HG03196 (cell line): ENCODE results near the gene MFSD12.

ENCODE experiments used
- ATAC-seq: cut with Tn5 transposase; IDR thresholded peaks from one replicate; pipeline ENCODE4 v1.9.1; 2021; ENCODE audit not compliant: unreplicated experiment

Gene MFSD12

DNA sequence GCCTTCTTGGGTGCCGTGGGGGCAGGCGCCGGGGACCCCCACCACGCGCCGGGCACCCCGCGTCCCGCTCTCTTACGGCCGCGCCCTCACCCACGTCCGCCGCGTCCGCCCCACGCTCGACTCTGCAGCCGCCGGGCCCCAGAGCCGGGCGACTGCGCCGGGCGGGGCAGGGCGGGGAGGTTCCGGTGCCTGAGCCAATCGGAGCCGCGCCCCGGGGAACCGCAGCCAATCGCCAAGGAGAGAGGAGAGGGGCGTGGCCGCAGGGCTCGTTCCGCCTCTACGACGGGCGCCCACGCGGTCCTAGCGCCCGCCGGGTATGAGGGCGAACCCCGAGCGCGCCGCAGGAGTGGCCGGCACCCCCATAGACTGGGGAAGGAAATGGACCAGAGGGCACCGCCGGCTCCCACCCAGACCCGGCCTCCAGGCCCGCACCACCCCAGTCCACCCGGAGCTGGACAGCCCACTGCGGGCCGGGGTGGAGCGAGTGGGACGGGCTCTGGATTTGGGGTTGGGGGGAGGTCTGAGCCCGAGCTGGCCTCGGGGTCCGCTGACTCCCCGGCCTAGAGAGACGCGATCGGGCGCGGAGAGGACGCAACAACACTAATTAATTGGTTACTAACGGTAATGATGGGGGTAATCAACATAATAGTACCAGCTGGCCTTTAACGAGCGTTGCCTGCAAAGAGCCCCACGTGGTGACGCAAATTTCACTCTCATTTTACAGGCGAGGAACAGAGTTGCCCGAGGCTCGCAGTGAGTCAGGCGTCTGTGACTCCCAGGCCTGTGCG, at the start of gene MFSD12:
Gene MFSD12 (minus strand): TSS at position 126 of the 788 bp plus-strand sequence. CDS start 183 bp downstream, outside the sequence.
- peak; percentile 72 for ATAC-seq

DNA sequence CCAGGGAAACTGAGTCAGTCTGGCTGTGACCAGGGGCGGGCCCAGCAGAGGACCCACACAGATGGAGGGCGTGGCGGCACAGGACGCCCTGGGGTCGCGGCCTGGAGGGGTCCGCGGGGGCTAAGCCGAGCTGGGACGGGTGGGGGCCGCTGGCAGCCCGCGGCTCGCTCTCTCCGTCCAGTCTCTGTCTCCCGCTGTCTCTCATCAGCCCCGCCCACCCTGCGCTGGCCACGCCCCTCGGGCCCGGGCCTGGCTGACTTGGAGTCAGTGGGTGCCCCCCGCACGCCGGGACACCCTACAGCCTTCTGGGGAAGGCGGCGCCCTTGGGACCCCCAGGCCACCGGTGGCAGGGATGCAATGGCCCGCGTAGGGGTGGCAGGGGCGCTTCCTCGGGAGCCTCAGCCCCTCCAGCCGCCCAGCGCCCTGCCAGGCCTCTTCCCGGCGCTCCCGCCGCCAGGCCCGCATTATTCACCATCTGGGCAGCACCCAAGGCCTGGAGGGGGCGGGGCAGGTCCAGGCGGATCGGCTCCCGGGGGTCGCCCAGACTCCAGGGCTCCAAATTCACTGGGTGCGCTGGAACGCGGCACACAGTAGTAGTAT, 49.4 kb upstream of the MFSD12 start, which contains the start of gene TBXA2R:
Gene TBXA2R (minus strand): TSS at position 186 of the 600 bp plus-strand sequence. CDS start 6,241 bp downstream, outside the sequence.
- ATAC-seq, result no peak

DNA sequence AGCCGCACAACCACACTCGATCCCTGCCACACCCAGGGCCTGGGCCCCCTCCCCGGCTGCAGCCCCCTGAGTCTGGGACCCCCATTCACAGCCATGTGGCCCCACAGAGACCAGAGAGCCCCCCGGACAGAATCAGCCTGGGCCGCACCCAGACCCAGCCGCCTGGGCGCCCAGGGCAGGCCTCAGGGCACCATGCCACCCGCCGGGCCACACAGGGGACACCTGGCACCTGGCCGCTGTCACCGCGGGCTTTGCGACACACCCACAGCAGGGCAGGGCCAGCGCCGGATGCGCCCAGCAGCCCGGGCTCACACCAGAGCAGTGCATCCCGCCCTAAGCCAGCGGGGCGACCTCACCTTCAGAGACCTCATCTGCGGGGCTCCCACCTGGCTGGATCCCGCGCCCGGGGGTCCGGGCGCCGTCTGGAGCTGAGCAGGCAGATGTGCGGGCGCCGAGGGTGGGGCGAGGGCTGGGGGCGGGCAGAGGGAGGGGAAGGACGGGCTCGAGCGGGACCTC, 48.8 kb upstream of the MFSD12 start:
- ATAC-seq, result no peak

DNA sequence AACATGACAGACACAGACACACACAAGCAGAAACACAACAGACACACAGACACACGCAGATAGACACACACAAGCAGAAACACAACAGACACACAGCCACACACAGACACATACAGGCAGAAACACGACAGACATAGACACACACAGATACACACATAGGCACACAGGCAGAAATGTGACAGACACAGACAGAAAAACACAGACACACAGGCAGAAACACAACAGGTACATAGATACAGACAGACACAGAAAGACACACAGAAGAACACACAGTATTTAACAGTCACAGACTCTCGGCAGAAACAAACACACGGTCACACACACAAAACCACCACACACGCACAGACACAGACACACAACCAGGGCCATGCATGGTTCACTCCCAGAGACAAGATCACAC, 48.4 kb upstream of the MFSD12 start:
- ATAC-seq, result no peak

DNA sequence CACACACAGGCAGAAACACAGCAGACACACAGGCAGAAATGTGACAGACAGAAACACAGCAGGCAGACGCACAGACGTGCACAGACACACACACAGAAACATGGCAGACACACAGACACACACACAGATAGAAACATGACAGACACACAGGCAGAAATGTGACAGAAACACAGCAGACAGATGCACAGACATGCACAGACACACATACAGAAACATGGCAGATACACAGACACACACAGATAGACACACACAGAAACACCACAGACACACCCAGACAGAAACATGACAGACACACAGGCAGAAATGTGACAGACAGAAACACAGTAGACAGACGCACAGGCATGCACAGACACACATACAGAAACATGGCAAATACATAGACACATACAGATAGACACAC, 48.0 kb upstream of the MFSD12 start:
- no peak for ATAC-seq

DNA sequence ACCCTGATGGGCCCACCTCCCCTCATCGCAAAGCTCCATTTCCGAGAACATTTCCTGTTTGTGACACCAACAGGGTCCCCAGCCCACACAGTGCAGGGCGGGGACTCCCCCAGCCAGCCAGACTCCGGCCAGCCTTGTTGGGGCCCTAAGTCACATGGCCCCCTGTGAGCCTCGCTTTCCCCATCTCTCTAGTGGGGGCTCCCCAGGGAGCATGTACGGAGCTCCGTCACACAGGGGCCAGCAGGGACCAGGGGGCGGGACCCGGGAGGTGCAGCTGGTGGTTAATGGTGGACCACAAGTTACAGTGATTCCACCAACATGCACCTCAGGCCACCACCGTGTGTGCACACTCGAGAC, 47.6 kb upstream of the MFSD12 start:
- ATAC-seq, result no peak

DNA sequence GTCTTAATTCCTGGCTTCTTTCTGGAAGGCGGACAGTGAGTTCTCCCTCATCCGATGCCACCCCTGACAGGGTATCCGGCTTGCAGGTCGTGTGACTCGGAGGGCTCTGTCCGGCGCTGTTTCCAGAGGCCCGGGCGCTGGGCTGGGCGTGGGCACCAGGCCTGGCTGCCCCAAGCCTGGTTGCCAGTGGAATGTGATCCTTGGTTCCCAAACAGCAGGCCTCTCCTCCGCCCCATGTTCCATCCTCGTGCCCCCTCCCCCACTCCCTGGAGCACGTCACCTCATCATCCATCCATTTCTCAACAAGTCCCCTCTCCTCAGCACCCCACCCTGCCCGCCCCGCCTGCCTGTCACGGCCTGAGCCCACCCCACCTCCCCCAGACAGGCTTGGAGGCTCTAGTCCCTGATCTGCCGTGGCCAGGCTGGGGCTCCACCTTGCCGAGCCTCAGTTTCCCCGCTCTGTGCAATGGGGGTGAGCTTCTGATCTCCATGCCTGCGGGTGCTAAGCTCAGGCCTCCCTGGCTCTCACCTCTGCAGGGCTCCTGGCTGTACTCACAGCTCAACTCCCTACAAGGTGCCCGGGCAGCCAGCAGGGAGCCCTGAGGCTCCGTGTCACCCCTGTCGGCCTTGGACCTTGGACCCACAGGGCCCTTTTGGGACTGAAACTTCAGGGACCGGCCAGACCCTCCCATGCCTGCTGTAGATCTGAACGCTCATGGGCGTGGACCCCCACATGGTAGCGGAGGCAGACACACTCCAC, 47.0 kb upstream of the MFSD12 start:
- ATAC-seq, result no peak

DNA sequence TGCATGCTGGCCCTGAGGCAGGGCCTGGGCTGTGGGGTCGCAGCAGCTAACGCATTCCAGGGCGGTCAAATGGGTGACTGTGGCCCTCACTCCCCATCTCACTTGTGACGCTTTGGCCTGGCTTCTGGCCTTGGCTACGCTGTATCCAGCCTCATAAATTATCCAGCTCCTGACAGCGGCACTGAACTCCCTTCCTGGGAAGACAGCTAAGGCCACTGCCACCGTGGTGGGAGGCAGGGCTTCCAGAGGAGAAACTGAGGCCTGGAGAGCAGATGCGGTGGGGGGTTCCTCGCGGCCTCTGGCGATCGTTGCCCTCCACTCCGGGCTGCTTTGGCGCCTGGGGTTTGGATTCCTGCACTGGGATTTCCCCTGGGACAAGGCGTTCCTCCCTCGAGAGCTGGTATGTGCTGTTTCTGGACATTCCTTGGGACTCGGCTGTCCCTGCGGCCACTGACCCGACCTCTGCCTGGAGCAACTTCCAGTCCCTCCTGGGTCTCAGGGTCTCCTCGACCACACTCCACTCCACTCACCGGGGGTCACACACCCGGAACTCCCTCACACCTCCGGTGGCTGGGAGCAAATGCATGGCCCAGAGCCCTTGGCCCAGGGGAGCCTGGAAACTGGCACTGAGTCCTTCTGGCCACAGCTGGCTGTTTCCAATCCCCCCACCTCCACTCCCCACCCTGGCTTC, 45.9 kb upstream of the MFSD12 start:
- no peak for ATAC-seq

DNA sequence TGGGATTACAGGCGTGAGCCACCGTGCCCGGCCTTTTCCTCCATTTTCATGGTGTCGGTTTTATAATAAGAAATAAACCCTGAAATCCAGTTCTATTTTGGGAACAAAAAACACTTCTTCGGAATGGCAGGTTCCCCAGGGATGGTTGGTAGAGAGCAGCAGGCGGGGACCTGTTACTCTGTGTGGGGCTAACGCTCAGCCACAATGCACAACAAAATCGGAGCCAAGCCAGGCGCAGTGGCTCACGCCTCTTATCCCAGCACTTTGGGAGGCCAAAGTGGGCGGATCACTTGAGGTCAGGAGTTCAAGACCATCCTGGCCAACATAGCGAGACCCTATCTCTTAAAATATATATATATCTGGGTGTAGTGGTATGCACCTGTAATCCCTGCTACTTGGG, 43.6 kb upstream of the MFSD12 start:
- no peak for ATAC-seq

DNA sequence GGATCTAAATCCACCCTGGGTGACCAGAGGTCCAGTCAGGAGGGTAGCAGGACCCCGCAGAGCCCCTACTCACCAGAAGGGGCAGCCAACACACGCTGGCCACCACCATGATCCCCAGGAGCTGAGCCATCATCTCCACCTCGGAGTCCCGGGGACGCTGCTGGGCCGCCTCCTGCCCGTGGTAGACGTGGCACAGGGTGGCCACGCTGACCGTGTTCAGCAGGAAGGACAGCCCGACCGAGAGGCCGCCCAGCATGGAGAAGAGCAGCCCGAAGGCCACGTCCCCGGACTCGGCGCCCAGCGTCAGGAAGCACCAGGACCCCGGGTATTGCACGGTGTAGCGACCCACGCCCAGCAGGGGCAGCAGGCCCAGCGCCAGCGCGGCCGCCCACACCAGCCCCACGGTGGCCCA, 42.4 kb upstream of the MFSD12 start:
- no peak for ATAC-seq

DNA sequence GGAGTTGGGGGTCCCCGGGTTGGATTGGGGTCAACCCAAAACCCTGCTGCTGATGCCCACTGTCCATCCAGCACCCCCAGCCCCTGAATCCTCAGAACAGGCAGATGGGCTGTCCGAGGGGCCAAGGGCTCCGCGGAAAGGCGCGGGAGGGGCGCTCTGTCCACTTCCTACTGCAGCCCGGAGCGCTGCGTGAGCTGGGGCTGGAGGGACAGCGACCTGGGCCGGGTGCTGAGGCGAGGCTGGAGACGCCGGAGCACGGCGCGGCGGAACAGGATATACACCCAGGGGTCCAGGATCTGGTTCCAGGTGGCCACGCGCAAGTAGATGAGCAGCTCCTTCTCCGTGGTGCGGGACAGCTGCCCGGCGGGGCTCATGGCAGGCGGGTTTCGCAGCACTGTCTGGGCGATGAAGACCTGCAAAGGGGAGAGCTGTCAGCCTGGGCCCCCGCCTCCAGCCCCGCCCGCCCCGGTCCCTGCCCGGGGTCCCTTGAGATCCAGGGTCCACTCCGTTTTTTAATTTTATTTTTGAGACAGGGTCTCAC, 38.2 kb upstream of the MFSD12 start:
- no peak for ATAC-seq

DNA sequence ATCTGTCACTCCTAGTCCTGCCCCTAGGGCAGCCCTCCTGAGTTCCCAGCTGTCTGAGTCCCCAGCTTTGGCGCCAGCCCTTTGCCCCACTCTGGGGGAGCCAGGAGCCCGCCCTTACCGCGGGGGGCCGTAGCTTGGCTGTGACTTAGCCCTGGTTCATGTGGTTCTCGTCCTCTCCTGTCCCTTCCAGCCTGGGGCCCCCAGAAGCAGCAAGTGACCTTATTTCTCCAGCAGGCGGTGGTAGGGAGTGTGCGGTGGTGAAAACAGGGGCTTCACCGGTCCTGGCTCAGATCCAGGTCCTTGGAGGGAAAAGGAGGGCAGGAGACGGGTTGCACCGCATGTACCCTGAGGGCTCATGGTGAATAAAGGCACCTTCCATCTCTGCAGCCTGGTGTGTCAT, 35.8 kb upstream of the MFSD12 start:
- no peak for ATAC-seq

DNA sequence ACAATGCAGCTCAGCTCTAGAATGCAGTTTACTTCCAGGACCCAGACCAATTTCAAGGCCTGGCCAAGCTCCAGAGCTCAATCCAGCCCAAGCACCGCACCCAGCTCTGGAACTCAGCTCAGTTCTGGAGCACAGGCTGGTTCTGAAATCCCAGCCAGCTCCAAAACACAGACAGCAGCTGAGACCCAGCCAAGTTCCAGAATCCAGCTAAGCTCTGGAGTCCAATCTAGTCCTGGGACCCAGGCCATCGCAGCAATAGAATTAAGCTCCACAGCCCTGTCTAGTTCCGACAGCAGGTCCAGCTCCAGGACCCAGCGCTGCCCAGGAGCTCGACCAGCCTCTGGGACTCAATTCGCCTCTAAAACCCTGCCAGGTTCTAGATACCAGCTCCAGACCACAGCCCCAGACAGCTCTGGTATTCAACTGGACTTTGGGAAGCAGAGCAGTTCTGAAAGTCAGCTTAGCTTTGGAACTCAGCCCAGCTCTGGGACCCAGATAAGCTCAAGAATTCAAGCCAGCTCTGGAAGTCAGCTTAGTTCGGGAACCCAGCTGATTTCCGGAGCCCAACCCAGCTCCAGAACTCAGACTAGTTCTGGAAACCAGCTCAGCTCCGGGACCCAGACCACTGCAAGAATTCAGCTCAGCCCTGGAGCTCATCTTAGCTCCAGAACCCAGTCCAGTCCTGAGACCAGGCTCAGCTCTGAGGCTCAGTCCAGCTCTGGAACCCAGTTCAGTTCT, 34.7 kb upstream of the MFSD12 start:
- no peak for ATAC-seq

DNA sequence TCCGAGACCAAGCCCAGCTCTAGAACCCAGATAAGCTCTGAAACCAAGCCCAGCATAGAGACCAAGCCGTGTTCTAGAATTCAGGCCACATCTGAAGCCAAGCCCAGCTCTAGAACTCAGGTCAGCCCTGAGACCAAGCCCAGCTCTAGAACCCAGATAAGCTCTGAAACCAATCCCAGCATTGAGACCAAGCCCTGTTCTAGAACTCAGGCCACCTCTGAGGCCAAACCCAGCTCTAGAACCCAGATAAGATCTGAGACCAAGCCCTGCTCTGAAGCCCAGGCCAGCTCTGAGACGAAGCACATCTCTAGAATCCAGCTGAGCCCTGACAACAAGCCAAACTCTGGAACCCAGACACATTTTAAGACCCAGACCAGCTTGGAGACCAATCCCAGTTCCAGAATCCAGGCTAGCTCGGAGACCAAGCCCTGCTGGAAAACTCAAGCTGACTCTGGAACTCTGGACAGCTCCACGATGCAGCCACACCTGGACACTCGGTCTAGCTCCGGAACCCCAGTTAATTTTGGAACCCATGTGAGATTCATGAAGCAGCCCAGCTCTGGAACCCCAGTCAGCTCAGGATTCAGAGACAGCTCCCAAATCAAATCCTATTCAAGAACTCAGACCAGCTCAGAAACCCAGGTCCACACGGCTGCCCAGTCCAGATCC, 33.7 kb upstream of the MFSD12 start:
- no peak for ATAC-seq

DNA sequence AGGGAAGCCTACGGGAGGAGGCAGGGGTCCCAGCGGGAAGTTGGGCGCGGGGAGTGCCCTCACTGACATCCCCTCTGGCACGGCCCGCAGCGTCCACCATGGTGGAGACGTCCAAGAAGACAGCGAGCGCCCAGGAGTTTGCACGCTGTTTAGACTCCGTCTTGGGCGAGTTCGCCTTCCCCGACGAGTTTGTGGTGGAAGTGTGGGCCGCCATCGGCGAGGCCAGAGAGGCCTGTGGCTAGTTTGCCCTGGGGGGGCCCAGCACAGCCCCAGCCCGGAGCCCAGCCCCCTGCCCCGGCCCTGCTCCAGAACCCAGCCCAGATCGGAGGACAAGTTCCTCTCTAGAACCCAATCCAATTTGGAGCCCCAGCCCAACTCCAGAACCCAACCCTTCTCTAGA, 32.6 kb upstream of the MFSD12 start:
- no peak for ATAC-seq

DNA sequence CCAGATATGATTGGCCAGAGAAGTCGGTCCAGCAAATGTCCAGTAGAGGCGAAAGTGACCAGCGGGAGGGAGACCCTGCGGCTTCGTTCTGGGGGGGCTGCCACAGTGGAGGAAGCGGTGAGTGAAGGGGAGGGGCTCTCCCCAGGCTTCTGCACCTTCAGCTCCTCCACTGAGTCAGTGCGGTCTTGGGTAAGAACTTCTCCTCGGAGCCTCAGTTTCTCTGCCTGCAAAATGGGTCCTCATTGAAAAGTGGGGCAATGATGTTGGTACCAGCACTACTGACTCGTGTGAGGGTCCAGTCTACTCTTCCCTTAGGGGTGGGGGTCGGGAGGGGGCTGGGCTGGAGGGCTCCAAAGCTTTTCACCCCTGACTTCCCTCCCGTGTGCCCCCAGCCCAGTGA, 32.1 kb upstream of the MFSD12 start:
- no peak for ATAC-seq

DNA sequence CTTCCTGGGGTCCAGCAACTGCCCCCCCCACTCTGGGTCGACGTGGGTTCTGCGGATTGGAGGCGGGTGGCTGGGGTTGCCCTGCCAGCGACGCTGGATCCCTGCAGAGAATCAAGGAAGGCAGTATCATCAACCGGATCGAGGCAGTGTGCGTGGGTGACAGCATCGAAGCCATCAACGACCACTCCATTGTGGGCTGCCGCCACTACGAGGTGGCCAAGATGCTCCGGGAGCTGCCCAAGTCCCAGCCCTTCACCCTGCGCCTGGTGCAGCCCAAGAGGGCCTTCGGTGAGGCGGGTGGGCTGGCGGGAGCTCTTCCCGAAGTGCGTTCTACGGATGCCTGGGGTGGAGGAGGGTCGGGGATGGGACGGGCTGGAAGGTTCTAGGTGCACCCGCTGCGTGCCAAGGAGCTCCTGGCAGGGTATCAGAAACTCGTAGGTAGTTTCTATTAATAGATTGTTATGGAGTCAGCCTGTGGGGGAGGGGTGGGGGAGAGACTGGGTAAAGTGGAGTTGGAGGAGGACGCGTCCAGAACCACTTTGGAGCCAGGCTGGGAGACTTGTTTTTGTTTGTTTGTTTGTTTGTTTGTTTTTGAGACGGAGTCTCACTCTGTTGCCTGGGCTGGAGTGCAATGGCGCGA, 29.4 kb upstream of the MFSD12 start:
- ATAC-seq, result no peak

DNA sequence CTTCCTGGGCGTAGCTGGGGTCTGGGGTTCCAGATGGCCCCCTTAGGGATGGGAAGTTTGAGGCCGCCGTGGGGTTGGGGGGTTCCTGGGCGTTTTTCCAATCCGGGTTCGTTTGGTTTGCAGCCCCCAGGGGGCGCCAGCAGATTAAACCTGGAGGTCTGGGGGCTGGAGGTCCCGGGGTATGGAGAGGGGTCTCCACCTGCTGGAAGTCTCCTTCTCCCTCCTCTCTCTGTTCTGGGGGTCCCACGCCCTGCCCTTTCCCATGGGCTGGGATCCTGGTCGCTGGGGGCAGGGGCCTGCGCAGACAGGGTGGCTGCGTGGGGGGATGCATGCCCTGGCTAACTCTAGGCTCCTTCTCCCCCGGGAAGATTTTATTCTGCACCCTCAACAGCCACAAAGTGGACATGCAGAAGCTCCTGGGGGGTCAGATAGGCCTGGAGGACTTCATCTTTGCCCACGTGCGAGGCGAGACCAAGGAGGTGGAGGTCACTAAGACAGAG, 28.8 kb upstream of the MFSD12 start:
- no peak for ATAC-seq
